ENCODE measurements around the gene IER3. TPM values are rescaled to one million over a fixed set of nuclear protein-coding genes. Genes with fewer than 3 reads are reported as not detected.

The IER3 gene
- total and polyA plus RNA-seq, 9 of the 15 experiments (the other 6 are each of a cell fraction or from before 2014, with no cell fraction given), result 1.5 to 30.0 (median 11.5) TPM

DNA sequence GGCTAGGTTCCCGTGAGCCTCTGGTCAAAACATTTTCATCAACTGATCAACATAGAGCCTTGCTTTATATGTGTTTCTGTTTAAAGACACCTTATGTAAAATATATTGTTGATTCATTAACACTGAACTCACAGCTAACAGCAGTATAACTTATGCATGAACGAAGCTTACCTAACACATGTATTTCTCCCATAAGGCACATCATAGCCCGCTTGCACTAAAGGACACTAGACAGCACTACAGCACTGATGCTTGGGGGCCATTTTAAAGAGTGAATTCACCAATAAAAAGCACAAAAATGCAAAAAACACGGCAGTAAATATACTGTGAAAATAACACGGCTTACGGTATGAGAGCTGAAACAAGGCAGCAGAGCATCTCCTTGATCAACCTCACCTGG, 5.8 kb downstream of the IER3 start:
- no peaks in the 10 kb centered on the region for H3K27me3 ChIP-seq (ENCODE audit: control insufficient read depth in 2 of 2, insufficient read depth in 2 of 2, low read length in 2 of 2)
- WGBS (ENCODE audit: insufficient coverage, low coverage, missing lambda C conversion rate), result 89% methylated on average over 6 of the region's 6 CpGs
- POLR2A ChIA-PET, result interaction anchor here (0.6 to 5.0 kb wide), 9 partner anchors 8 to 106 kb away, joined by 3 to 27 read pairs (median 4); partner anchors contain the start of gene MDC1
- CTCF ChIA-PET (ENCODE audit: low intra/inter-chr PET ratio), result no interaction called here
- H3K79me2 ChIP-seq (ENCODE audit: control insufficient read depth, insufficient read depth, low read length), result peaks cover 58% of the 10 kb centered on the region
- intact Hi-C loops (cut with micrococcal nuclease) (no loop called here), in situ Hi-C loops (cut with MboI) (no loop called here)
- peaks cover 4% of the 10 kb centered on the region; the same call in 1 of the 2 replicates for H4K20me1 ChIP-seq (replicated peaks; ENCODE audit: control insufficient read depth, insufficient read depth, low read length)
- H3K36me3 ChIP-seq (ENCODE audit: control insufficient read depth, insufficient read depth, low read length), result peaks cover 71% of the 10 kb centered on the region
- H2AFZ ChIP-seq (ENCODE audit: low read depth, low read length), result no peak overlapping the region
- no peak for DNase-seq (ENCODE audit: extremely low read depth in 1 of 4, low spot score in 3 of 4)
- H3K4me1 ChIP-seq (replicated peaks in 1 of 2; ENCODE audit: control insufficient read depth in 2 of 2, insufficient read depth in 2 of 2, low read length in 2 of 2), result peaks cover 34 to 35% of the 10 kb centered on the region in 2 experiments
- H3K9ac ChIP-seq (ENCODE audit: insufficient read depth in 1 of 2, low read depth in 2 of 2, low read length in 2 of 2), result no peak overlapping the region
- H3K27ac ChIP-seq (ENCODE audit: extremely low read depth, low read depth, low read length), result no peak overlapping the region
- no TSS peak for BruUV-seq (replicated peaks)
- H3K4me2 ChIP-seq (ENCODE audit: insufficient read depth, low read length), result no peak overlapping the region
- no peaks in the 10 kb centered on the region for H3K9me3 ChIP-seq (replicated peaks; ENCODE audit: control insufficient read depth, insufficient read depth, low read depth, low read length)
- ATAC-seq, result no peak
- peaks cover 5% of the 10 kb centered on the region for H3K9me1 ChIP-seq (ENCODE audit: control insufficient read depth, insufficient read depth, low read length)
- no peak overlapping the region for H3K4me3 ChIP-seq
- FAIRE-seq, result no peak
- TF ChIP-seq SRSF3 (IDR thresholded peaks at IDR 0.05; ENCODE audit: insufficient read depth, low read length), result no peak
- TF ChIP-seq, protein P1, sequence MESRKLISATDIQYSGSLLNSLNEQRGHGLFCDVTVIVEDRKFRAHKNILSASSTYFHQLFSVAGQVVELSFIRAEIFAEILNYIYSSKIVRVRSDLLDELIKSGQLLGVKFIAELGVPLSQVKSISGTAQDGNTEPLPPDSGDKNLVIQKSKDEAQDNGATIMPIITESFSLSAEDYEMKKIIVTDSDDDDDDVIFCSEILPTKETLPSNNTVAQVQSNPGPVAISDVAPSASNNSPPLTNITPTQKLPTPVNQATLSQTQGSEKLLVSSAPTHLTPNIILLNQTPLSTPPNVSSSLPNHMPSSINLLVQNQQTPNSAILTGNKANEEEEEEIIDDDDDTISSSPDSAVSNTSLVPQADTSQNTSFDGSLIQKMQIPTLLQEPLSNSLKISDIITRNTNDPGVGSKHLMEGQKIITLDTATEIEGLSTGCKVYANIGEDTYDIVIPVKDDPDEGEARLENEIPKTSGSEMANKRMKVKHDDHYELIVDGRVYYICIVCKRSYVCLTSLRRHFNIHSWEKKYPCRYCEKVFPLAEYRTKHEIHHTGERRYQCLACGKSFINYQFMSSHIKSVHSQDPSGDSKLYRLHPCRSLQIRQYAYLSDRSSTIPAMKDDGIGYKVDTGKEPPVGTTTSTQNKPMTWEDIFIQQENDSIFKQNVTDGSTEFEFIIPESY (CRISPR knock-in tag; IDR thresholded peaks at IDR 0.05), result no peak
- no peak for TF ChIP-seq ZNF586 (CRISPR knock-in tag; conservative IDR thresholded peaks at IDR 0.05)
- TF ChIP-seq ZNF589 (CRISPR knock-in tag; IDR thresholded peaks at IDR 0.05; ENCODE audit: low read depth), result no peak
- TF ChIP-seq, protein P2, sequence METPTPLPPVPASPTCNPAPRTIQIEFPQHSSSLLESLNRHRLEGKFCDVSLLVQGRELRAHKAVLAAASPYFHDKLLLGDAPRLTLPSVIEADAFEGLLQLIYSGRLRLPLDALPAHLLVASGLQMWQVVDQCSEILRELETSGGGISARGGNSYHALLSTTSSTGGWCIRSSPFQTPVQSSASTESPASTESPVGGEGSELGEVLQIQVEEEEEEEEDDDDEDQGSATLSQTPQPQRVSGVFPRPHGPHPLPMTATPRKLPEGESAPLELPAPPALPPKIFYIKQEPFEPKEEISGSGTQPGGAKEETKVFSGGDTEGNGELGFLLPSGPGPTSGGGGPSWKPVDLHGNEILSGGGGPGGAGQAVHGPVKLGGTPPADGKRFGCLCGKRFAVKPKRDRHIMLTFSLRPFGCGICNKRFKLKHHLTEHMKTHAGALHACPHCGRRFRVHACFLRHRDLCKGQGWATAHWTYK (CRISPR knock-in tag; IDR thresholded peaks at IDR 0.05), result no peak
- TF ChIP-seq, protein P3, sequence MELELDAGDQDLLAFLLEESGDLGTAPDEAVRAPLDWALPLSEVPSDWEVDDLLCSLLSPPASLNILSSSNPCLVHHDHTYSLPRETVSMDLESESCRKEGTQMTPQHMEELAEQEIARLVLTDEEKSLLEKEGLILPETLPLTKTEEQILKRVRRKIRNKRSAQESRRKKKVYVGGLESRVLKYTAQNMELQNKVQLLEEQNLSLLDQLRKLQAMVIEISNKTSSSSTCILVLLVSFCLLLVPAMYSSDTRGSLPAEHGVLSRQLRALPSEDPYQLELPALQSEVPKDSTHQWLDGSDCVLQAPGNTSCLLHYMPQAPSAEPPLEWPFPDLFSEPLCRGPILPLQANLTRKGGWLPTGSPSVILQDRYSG (tag; conservative IDR thresholded peaks at IDR 0.05; ENCODE audit: low read depth), result no peak
- TF ChIP-seq, protein P4, sequence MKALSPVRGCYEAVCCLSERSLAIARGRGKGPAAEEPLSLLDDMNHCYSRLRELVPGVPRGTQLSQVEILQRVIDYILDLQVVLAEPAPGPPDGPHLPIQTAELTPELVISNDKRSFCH (CRISPR knock-in tag; IDR thresholded peaks at IDR 0.05), result no peak
- TF ChIP-seq, protein P4 (tag; IDR thresholded peaks at IDR 0.05), result no peak
- TF ChIP-seq, protein P5, sequence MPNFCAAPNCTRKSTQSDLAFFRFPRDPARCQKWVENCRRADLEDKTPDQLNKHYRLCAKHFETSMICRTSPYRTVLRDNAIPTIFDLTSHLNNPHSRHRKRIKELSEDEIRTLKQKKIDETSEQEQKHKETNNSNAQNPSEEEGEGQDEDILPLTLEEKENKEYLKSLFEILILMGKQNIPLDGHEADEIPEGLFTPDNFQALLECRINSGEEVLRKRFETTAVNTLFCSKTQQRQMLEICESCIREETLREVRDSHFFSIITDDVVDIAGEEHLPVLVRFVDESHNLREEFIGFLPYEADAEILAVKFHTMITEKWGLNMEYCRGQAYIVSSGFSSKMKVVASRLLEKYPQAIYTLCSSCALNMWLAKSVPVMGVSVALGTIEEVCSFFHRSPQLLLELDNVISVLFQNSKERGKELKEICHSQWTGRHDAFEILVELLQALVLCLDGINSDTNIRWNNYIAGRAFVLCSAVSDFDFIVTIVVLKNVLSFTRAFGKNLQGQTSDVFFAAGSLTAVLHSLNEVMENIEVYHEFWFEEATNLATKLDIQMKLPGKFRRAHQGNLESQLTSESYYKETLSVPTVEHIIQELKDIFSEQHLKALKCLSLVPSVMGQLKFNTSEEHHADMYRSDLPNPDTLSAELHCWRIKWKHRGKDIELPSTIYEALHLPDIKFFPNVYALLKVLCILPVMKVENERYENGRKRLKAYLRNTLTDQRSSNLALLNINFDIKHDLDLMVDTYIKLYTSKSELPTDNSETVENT (CRISPR knock-in tag; IDR thresholded peaks at IDR 0.05), result no peak
- TF ChIP-seq MEF2A (IDR thresholded peaks at IDR 0.05; ENCODE audit: control insufficient read depth, low read depth, low read length), result no peak
- TF ChIP-seq, protein P6, sequence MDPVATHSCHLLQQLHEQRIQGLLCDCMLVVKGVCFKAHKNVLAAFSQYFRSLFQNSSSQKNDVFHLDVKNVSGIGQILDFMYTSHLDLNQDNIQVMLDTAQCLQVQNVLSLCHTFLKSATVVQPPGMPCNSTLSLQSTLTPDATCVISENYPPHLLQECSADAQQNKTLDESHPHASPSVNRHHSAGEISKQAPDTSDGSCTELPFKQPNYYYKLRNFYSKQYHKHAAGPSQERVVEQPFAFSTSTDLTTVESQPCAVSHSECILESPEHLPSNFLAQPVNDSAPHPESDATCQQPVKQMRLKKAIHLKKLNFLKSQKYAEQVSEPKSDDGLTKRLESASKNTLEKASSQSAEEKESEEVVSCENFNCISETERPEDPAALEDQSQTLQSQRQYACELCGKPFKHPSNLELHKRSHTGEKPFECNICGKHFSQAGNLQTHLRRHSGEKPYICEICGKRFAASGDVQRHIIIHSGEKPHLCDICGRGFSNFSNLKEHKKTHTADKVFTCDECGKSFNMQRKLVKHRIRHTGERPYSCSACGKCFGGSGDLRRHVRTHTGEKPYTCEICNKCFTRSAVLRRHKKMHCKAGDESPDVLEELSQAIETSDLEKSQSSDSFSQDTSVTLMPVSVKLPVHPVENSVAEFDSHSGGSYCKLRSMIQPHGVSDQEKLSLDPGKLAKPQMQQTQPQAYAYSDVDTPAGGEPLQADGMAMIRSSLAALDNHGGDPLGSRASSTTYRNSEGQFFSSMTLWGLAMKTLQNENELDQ (CRISPR knock-in tag; IDR thresholded peaks at IDR 0.05; ENCODE audit: borderline replicate concordance), result no peak
